WERI-Rb-1 (cell line): ENCODE results near the gene WDR7.

Experiments
- DNase-seq: peaks from one replicate; pipeline ENCODE4 v3.0.0-alpha.2; 2020
- H3K27ac ChIP-seq: fragments of 250-450 bp; sonication (Bioruptor Pico); 2 replicates; pipeline ENCODE4 v1.5.1; 2020; ENCODE audit warnings: mild to moderate bottlenecking, moderate library complexity
- H3K27me3 ChIP-seq: fragments of 250-450 bp; sonication (Bioruptor Pico); 2 replicates; pipeline ENCODE4 v1.5.1; 2021; ENCODE audit warnings: mild to moderate bottlenecking, low read depth, moderate library complexity; ENCODE audit not compliant: insufficient read depth, severe bottlenecking
- H3K36me3 ChIP-seq: fragments of 250-450 bp; sonication (Bioruptor Pico); 2 replicates; pipeline ENCODE4 v1.5.1; 2020; ENCODE audit warnings: mild to moderate bottlenecking, moderate library complexity
- H3K4me3 ChIP-seq: 2 replicates; pipeline ENCODE4 v1.5.1; 2011; ENCODE audit warnings: low read depth, mild to moderate bottlenecking, control low read depth, low read length
- H3K9me3 ChIP-seq: fragments of 250-450 bp; sonication (Bioruptor Pico); 2 replicates; pipeline ENCODE4 v1.5.1; 2021; ENCODE audit warnings: mild to moderate bottlenecking, moderate library complexity; ENCODE audit not compliant: severe bottlenecking
- TF ChIP-seq, protein P1 (sequence below): IDR thresholded peaks from 2 replicates; pipeline ENCODE4 v1.5.1; 2011; ENCODE audit warnings: low read depth, mild to moderate bottlenecking, control low read depth, inconsistent platforms, low read length

The WDR7 gene

DNA sequence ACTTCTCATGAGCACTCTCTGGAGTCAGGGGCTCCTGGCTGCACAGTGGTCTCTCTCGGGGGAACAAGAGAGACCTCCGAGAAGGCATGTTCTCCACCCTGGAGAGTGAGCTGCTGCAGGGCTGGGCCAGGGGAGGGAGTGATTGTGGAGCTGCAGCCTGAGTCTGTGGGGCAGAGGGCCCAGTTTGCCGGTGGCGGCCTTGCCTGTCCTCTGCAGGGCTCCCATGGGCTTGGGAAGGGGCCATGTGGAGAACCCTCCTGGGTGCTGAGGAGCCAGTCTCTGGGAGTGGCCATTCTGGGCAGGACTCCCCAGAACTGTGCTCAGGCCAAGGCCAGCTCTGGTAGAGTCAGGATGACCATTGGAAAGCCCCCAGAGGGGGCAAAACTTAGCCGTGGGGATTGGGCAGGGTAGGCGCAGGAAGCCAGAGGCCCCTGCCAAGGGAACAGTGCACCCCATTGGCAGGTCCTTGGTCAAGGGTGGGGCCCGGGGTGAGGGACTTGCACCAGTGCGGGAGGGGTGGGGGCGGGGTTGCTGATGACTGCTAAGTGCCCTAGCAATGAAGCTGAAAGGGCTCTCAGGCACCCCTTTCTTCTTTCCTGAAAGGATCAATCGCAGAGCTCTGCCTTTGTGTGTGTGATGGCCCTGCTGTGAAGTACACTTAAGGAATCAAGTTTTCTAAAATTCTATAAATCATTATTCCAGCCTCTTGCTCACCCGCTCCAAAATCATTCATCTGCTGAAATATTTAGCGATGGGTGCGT, 426.0 kb downstream of the WDR7 start:
- no peaks in the 10 kb centered on the region for H3K27me3 ChIP-seq
- TF ChIP-seq, protein P1, sequence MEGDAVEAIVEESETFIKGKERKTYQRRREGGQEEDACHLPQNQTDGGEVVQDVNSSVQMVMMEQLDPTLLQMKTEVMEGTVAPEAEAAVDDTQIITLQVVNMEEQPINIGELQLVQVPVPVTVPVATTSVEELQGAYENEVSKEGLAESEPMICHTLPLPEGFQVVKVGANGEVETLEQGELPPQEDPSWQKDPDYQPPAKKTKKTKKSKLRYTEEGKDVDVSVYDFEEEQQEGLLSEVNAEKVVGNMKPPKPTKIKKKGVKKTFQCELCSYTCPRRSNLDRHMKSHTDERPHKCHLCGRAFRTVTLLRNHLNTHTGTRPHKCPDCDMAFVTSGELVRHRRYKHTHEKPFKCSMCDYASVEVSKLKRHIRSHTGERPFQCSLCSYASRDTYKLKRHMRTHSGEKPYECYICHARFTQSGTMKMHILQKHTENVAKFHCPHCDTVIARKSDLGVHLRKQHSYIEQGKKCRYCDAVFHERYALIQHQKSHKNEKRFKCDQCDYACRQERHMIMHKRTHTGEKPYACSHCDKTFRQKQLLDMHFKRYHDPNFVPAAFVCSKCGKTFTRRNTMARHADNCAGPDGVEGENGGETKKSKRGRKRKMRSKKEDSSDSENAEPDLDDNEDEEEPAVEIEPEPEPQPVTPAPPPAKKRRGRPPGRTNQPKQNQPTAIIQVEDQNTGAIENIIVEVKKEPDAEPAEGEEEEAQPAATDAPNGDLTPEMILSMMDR: no peak
- peaks cover 7% of the 10 kb centered on the region for H3K9me3 ChIP-seq
- H3K27ac ChIP-seq: no peak overlapping the region
- no peaks in the 10 kb centered on the region for H3K36me3 ChIP-seq
- no peak for DNase-seq
- H3K4me3 ChIP-seq: no peak overlapping the region

DNA sequence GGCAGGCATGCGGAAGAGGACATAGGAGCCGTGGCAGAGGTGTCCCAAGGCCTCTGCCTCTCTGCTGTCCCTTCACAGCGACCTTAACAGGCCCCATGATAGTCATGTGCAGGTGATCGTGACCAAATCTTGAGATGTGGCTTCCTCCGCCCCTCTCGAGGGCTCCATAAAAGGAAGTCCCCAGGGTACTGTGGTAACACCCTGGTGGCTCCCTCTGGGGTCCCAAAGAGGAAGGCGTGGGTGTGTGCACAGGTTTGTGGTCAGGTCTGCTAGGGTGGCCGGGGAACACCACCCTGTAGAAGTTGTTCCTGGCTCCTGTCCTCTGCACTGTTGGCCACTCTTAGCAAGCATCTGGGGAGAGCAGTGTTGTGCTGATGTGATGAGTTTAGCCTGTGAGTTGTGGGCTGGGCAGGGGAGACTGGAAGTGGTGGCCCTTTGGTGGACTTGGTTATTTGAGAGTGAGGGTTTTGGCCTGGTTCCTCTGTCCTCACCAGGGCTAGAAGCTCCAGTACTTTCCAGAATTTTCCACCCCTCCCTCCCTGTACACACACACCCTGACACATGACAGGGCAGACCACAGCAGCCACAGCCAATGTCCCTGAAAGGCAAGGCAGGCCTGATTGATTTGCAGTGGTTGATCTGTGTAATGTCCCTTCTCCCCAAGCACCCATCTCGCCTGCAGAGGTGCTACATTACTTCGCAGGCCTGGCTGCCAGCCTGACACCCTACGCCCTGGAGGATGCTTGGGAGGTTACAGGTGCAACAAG, 426.8 kb downstream of the WDR7 start:
- Histone ChIP-seq H3K36me3 (no peaks in the 10 kb centered on the region), H3K4me3 (no peak overlapping the region), H3K9me3 (peaks cover 7% of the 10 kb centered on the region), H3K27me3 (no peaks in the 10 kb centered on the region), H3K27ac (no peak overlapping the region)
- no peak for DNase-seq
- TF ChIP-seq, protein P1: no peak

DNA sequence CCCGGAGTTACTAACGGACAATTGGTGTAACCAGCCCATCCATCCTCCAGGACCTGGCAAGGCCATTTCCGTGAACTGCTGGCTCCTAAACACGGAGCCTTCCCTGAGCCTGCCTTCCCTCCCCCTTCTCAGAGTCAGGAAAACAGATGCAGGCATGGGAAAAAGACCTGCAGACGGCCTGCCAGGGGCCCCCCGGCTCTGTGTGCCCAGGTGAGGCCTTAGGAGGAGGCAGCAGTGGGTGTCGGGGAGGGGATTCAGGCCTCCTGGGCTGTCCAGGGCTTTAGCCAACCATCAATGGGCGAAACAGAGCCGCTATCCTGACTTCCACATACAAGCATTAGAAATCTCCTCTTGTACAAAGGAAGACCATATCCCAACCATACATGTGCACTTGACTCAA, 427.5 kb downstream of the WDR7 start:
- no peaks in the 10 kb centered on the region for H3K27me3 ChIP-seq
- no peaks in the 10 kb centered on the region for H3K36me3 ChIP-seq
- H3K9me3 ChIP-seq: peaks cover 7% of the 10 kb centered on the region
- H3K4me3 ChIP-seq: no peak overlapping the region
- no peak for DNase-seq
- no peak overlapping the region for H3K27ac ChIP-seq
- TF ChIP-seq, protein P1: no peak

DNA sequence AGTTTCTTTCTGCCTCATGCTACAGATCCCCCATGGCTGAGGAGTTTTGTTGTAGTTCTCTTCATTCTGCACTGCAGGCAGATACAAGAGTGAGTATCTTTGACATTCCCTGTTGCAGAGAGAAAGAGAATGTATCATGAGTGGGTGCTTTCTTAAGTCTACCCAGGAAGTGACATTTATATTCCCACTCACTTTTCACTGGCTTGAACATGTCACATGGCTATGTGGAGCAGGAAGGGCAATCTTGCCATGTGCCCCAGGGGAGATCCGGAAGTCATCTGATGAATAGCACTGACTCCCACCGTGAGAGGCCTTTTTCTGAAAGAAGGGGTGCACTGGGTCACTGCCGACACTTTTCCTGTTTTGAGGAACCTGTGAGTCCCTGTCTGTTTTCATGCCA, 429.3 kb downstream of the WDR7 start:
- DNase-seq: no peak
- no peaks in the 10 kb centered on the region for H3K36me3 ChIP-seq
- H3K27me3 ChIP-seq: no peaks in the 10 kb centered on the region
- TF ChIP-seq, protein P1: no peak
- H3K4me3 ChIP-seq: no peak overlapping the region
- H3K9me3 ChIP-seq: peaks cover 7% of the 10 kb centered on the region
- H3K27ac ChIP-seq: no peak overlapping the region

DNA sequence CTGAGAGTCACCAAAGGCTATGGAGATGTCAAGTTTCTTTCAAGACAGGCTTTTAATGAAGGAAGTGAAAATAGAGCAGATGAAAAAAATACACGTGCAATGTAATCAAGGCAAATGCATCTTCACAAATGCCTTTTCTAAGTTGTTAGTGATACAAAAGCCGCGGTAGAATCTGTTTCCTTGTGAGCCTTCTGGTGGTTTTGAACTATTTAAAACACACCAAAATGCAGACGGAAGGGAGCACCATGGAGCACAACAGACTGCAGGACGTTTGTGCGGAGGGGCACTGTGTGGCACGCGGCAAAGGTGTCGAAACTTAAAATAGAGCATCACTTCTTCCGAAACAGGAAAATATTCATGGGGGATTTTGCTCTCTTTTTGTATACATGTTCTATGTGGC, 430.7 kb downstream of the WDR7 start:
- no peak for DNase-seq

More for the DNA sequence above, 430.7 kb downstream of the WDR7 start:
- Histone ChIP-seq H3K27me3 (no peaks in the 10 kb centered on the region), H3K36me3 (no peaks in the 10 kb centered on the region), H3K27ac (no peak overlapping the region), H3K4me3 (no peak overlapping the region), H3K9me3 (peaks cover 7% of the 10 kb centered on the region)
- TF ChIP-seq, protein P1: no peak
